SK-N-SH treated with all-trans-retinoic acid at 6 μM for 48 hours (cell line): ENCODE measurements around the gene EMC8.

Experiments
- ESRRG ChIP-seq: fragments of 250-450 bp; sonication (Bioruptor Pico); IDR thresholded peaks from 2 replicates; pipeline ENCODE4 v1.6.1; 2021; ENCODE audit warnings: mild to moderate bottlenecking
- TSHZ2 ChIP-seq: fragments of 250-450 bp; sonication (Bioruptor Pico); IDR thresholded peaks from 2 replicates; pipeline ENCODE4 v1.5.0; 2020; ENCODE audit warnings: mild to moderate bottlenecking, moderate library complexity
- ZFP3 ChIP-seq: fragments of 250-450 bp; sonication (Bioruptor Pico); IDR thresholded peaks from 2 replicates; pipeline ENCODE4 v1.5.0; 2020; ENCODE audit warnings: mild to moderate bottlenecking, moderate library complexity
- ZNF565 ChIP-seq: fragments of 450-650 bp; formaldehyde crosslinking; conservative IDR thresholded peaks from 2 replicates; pipeline ENCODE4 v1.5.0; 2020; ENCODE audit warnings: low read depth, mild to moderate bottlenecking, moderate library complexity

- TF ChIP-seq ESRRG (CRISPR knock-in tag) = no peak
- no peak for TF ChIP-seq ZNF565 (CRISPR knock-in tag)
- TF ChIP-seq ZFP3 = no peak
- TF ChIP-seq TSHZ2 (CRISPR knock-in tag) = no peak
These were observed 34.1 kb downstream of the EMC8 start for GRCh38 chr16:85765211-85765610.
